Measurements from ENCODE around the gene PLIN5. TPM values are rescaled to one million over a fixed set of nuclear protein-coding genes. Genes with fewer than 3 reads are reported as not detected.

PLIN5 gene
- total RNA-seq, 2 donors from 2014 or later, result 3.7 to 3.9 TPM

DNA sequence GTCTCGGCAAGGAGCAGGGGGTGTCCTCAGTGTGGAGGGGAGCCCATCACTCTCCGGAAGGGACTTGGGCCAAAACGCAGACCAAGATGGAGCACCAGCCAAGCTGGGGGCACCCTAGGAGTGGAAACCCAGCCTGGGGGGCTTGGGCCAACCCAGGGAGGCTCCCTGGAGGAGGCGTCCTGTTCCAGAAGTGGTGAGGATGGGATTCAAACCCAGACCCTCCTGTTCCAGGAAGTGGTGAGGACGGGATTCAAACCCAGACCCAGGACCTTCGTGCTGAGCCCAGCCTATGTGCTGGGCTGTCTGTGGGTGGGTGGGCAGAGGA is 15.9 kb downstream of the PLIN5 start:
- no peak overlapping the region for H3K27ac ChIP-seq (ENCODE audit: low read depth, low read length)
- no peaks in the 10 kb centered on the region for H3K9me3 ChIP-seq (ENCODE audit: control insufficient read depth, low read length)
- H3K9ac ChIP-seq (ENCODE audit: extremely low read depth, low read length, poor library complexity, severe bottlenecking), result no peak overlapping the region
- no peaks in the 10 kb centered on the region for H3K4me1 ChIP-seq (ENCODE audit: control insufficient read depth, insufficient read depth, low read length)
- H3K27ac Mint-ChIP-seq, result no peak overlapping the region
- H3K9me3 Mint-ChIP-seq, result peaks cover 1% of the 10 kb centered on the region
- H3K4me3 ChIP-seq (ENCODE audit: low read length), result no peak overlapping the region
- H3K27me3 ChIP-seq (ENCODE audit: control insufficient read depth, insufficient read depth, low read length, poor library complexity, severe bottlenecking), result no peaks in the 10 kb centered on the region
- no peaks in the 10 kb centered on the region for H3K36me3 ChIP-seq (ENCODE audit: control insufficient read depth, insufficient read depth, low read length)
- no peak for TF ChIP-seq CTCF (conservative IDR thresholded peaks at IDR 0.05)
- H3K27me3 Mint-ChIP-seq (ENCODE audit: insufficient read depth), result peaks cover 29% of the 10 kb centered on the region
- 87 to 100% methylated on average over 1 to 6 of the region's 6 CpGs for WGBS, 2 experiments (ENCODE audit: insufficient coverage in 1 of 2, insufficient read length in 1 of 2)
- H3K4me1 Mint-ChIP-seq, result no peaks in the 10 kb centered on the region
- H3K36me3 Mint-ChIP-seq (ENCODE audit: low read depth), result no peaks in the 10 kb centered on the region
- no peak overlapping the region for H3K4me3 Mint-ChIP-seq
- no peak for DNase-seq

DNA sequence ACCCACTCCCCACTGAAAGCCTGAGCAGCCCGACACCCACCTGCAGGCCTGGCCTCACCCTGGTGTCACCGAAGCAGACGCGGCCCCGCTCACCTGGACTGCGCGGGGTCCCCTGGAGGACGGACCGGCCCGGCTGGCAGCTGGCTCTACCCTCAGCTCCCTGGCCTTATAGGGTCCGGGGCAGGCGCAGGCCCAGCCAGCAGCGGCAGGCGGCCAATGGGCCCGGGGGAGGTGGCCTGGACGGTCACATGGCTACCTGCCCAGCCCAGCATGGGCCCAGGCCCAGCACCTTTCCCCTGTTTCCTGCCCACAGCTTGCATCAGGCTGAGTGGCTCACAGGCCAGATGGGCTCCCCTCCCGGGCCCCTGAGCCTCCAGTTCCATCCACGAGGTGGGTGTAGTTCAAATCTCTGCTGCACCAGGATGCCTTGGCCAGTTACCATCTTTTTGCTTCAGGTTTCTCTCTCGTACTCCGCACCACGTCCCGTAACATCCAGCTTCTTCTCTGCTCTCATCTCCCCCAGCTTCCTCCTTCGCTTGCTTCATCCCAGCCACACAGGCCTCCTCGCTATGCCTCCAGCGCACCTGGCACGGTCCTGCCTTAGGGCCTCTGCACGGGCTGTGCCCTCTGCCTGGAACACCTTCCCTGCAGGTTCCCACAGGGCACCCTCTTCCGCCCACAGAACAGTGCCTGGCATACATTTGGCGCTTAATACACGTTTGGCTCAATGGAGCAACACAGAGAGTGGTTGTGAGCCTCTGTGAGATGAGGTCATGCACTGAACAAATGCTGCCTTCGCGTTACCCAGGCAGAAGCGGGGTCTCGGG is 16.5 kb downstream of the PLIN5 start, which contains the start of gene PLIN4:
TSS of gene PLIN4 (minus strand) at position 142 of the 827 bp plus-strand sequence. CDS start 214 bp downstream, outside the sequence.
- no peak for TF ChIP-seq CTCF (conservative IDR thresholded peaks at IDR 0.05)
- no peaks in the 10 kb centered on the region for H3K27me3 ChIP-seq (ENCODE audit: control insufficient read depth, insufficient read depth, low read length, poor library complexity, severe bottlenecking)
- Mint-ChIP-seq H3K27me3 (ENCODE audit: insufficient read depth) (peaks cover 35% of the 10 kb centered on the region), H3K27ac (no peak within 1 kb of the TSS), H3K4me3 (no peak within 1 kb of the TSS), H3K9me3 (peaks cover 1% of the 10 kb centered on the region), H3K4me1 (no peaks in the 10 kb centered on the region), H3K36me3 (ENCODE audit: low read depth) (no peaks in the 10 kb centered on the region)
- DNase-seq, result peak; percentile 77
- H3K9ac ChIP-seq (ENCODE audit: extremely low read depth, low read length, poor library complexity, severe bottlenecking), result no peak within 1 kb of the TSS
- H3K4me3 ChIP-seq (ENCODE audit: low read length), result no peak within 1 kb of the TSS
- no peak within 1 kb of the TSS for H3K27ac ChIP-seq (ENCODE audit: low read depth, low read length)
- no peaks in the 10 kb centered on the region for H3K9me3 ChIP-seq (ENCODE audit: control insufficient read depth, low read length)
- WGBS, 2 experiments (ENCODE audit: insufficient coverage in 1 of 2, insufficient read length in 1 of 2), result 90 to 94% methylated on average over 31 to 34 of the region's 34 CpGs
- H3K4me1 ChIP-seq (ENCODE audit: control insufficient read depth, insufficient read depth, low read length), result no peaks in the 10 kb centered on the region
- H3K36me3 ChIP-seq (ENCODE audit: control insufficient read depth, insufficient read depth, low read length), result no peaks in the 10 kb centered on the region

- Histone ChIP-seq H3K4me1 (ENCODE audit: control insufficient read depth, insufficient read depth, low read length) (no peaks in the 10 kb centered on the region), H3K9ac (ENCODE audit: extremely low read depth, low read length, poor library complexity, severe bottlenecking) (no peak overlapping the region), H3K4me3 (ENCODE audit: low read length) (no peak overlapping the region), H3K36me3 (ENCODE audit: control insufficient read depth, insufficient read depth, low read length) (no peaks in the 10 kb centered on the region), H3K27me3 (ENCODE audit: control insufficient read depth, insufficient read depth, low read length, poor library complexity, severe bottlenecking) (no peaks in the 10 kb centered on the region), H3K27ac (ENCODE audit: low read depth, low read length) (no peak overlapping the region), H3K9me3 (ENCODE audit: control insufficient read depth, low read length) (no peaks in the 10 kb centered on the region)
- H3K27ac Mint-ChIP-seq, result no peak overlapping the region
- peaks cover 37% of the 10 kb centered on the region for H3K27me3 Mint-ChIP-seq (ENCODE audit: insufficient read depth)
- no peak for DNase-seq
- peaks cover 1% of the 10 kb centered on the region for H3K9me3 Mint-ChIP-seq
- H3K4me3 Mint-ChIP-seq, result no peak overlapping the region
- no peaks in the 10 kb centered on the region for H3K36me3 Mint-ChIP-seq (ENCODE audit: low read depth)
- H3K4me1 Mint-ChIP-seq, result no peaks in the 10 kb centered on the region
- WGBS, 2 experiments (ENCODE audit: insufficient coverage in 1 of 2, insufficient read length in 1 of 2), result 92 to 94% methylated on average over 5 to 24 of the region's 24 CpGs
- no peak for TF ChIP-seq CTCF (conservative IDR thresholded peaks at IDR 0.05)
Observed at GRCh38 chr19:4517451-4518057, 17.5 kb downstream of the PLIN5 start.
